Medulla oblongata (tissue), 1 donor: Measurements from ENCODE around the gene SSUH2.
A peak's percentile ranks its signal among the peaks of the same experiment; 100 is the strongest.

Source experiments
- DNase-seq: peaks from one replicate; pipeline ENCODE4 v3.0.0-alpha.2; 2015; ENCODE audit errors: extremely low spot score

Gene SSUH2

DNA sequence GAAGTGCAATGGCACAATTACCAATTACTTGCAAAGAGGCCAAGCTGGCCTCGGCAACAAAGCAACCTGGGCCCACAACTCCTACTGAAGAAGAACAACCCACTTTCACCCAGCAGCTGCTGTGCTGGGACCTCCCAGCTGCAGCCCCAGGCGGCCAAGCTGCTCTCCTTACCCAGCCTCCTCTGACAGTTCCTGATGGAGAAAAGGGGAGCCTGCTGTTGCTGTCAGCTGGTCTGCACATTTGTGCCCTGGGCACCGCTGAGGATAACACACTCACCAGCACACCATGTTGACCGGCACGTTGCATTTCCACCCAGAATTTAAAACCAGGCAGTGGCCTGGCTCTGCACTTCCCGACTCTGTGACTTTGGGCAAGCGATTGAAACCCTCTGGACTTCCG lies 33.6 kb downstream of the SSUH2 start:
- no peak for DNase-seq

DNA sequence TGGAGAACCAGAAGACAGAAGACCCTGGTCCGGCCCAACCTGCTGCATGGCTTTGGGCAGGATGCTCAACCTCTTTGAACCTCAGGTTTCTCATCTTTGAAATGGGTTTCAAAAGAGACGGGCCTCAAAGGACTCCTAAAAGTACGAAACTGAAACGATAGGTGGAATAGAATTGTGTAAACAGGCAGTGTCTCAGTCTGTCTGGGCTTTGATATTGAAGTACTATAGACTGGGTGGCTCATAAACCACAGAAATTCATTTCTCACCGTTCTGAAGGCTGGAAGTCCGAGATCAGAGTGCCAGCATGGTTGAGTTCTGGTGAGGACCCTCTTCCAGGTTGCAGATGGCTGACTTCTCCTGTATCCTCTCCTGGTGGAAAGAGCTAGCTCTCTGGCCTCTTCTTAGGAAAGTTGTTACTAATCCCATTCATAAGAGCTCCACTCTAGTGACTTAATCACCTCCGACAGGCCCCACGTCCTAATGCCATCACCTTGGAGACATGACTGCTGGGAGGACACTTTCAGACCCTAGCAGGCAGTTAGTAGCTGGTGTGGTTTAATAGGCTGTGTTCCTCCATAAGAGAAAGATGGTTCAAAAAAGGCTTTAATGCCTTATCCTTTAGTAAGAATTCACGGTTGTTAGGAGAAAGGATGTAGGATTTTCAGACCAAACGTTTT lies 35.7 kb downstream of the SSUH2 start:
- no peak for DNase-seq

DNA sequence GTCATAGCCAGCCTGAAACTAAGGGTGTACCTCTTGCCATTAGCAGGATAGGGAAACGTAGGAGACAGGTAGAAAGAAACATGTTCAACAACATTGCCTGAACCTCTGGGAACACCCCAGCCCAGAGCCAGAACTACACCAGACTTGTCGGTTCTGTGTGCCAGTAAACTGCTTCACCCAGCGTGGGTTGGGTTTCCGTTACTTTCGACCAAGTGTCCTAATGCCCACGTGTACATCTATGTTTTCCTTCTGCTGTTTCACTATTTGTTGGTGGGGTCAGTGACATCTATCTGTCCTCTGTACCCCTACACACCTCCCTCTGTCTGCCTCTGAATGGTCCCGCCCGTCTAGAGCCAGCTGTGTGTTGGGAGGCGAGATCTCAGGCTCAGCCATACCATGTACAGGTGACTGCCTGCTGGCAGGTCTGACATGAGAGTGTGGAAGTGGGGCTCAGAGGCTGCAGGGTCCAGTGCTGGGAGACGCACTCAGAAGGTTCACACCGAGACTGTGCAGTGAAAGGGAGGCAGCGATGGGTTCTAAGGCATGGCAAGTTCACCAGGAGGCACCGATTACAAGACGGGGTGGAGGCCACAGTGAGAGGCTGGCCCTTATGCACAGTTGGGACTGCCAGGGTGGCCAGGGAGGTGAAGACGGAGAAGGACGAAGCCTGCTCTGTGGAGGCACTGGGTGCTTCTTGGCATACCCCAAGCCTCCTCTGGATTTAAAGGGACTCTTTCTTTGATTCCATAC lies 36.4 kb downstream of the SSUH2 start:
- no peak for DNase-seq

DNA sequence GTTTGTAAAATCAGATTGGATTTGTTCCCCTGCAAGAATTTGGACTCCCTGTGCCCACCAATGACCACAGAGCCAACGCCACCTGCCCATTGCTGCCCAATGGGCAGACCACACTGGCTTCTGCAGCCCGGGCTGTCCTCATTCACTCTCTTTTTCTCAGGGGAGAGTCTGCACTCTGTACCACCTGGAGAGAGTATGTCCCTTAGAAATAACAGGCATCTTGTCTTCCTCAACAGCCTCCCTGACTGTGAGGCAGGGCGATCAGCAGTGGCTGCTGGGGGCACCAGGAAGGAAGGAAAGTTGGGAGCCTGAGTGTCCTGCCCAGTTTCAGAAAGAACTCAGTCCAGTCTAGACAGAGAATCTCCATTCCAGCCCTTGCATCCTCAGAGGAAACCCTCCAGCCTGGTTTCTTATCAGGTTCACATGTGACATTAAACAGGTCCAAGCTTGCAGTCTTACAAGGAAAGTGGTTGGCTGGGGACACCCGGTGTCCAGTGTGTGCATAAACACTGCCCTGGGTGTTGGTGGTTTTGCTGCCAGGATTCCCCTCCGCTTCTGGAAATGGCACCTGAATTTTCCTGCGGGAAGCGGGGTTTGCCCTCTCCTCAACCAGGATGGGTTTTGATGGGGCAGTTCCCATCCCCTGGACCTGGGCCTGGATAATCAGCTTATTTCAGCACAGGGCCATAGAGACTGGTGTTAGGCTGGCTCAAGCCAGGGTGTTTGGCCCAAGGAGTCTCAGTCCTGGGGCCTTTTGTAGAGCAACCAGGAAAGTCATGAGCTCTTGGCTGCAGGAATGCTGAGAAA lies 37.2 kb downstream of the SSUH2 start:
- peak; percentile 84 for DNase-seq

DNA sequence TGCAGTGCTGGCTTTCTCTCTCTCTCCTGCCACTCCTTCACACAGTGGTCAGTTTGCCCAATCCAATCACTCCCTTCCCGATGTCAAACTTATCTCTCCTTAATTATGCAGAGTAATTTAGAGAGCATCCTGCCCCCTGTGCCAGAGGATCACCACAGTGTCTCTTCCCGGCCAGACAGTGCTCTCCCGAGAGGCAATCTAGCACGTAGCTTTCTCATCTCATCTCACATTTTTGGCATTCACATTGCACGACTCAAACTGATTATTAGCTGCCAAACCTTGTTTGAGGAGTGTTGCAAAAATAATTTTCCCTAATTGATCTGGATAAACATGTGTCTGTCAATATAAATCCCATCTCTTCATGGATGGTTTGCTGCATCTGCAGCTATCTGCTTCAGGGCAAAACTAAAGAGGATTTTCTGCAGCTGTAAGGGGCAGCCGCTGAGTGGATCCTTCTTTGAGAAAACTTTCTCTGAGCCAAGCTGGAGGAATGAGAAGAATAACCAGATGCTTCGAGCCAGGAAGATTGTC lies 37.8 kb downstream of the SSUH2 start:
- no peak for DNase-seq

DNA sequence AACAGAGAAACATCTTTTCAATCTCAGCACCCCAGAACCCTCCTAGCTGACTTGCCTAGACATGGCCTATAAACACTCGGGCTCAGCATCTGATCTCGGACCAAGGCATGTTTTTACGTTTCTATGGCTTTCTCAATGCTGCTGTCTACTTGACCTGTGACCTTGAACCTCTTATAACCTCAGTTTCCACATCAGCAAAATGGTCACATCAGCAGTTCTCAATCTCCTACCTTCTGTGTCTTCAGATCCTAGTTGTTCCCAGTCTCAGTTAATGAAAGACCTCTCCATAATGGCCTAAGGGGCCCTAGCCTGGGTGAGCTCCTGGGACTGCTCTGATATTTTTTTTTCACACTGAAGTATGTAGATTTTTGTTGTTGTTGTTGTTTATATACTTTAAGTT lies 39.6 kb downstream of the SSUH2 start:
- no peak for DNase-seq

DNA sequence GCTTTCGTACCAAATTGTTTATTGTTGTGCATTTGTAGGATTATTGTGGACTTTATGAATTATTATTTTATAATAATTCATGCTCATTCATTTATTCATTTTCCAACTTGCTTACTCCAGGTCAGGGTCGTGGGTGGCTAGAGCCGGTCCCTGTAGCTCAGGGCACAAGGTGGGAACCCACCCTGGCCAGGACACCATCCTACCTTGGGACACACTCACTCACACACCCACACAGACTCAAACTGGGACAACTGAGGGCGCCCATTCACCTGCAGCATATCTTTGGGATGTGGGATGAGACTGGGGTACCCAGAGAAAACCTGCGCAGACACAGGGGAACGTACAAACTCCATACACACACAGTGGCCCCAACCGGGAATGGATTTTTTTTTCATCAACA lies 40.6 kb downstream of the SSUH2 start:
- no peak for DNase-seq

DNA sequence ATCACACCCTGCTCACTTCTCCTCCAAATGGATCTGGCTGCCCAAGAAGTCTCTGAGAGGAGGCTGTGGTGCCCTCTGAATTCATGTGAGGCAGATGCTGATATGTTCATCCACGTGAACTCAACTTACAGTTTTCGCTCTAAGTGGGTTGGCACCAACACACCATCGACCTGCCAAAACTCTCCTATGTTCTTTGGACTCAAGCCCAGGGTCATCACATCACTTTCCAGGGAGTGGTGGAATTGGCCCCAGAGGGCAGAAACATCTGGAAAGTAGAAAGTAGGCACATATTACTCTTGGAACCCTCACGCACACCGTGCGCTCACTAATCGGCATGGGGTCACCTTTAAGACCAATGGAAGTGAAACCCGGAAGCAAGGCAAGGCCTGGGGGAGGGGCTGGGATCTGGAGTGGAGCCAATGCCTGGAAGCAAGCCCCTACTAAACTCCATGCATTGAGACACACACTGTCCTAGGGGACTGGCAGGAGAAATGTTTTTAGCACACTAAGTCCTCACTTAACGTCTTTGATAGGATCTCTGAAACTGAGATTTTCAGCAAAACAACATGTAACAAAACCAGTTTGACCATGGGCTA lies 41.4 kb downstream of the SSUH2 start:
- DNase-seq, result no peak

DNA sequence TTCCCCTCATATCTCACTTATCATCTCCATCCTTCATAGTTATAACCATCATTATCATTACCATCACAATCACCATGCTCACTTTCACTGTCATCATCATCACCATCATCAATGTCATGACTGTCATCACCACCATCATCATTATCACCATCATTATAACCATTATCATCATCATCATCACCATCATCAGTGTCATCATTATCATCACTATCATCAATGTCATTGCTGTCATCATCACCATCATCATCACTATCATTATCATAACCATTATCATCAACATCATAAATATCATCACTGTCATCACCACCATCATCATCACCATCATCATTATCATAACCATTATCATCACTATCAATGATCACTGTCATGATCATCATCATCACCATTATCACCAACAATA lies 44.1 kb downstream of the SSUH2 start:
- no peak for DNase-seq

DNA sequence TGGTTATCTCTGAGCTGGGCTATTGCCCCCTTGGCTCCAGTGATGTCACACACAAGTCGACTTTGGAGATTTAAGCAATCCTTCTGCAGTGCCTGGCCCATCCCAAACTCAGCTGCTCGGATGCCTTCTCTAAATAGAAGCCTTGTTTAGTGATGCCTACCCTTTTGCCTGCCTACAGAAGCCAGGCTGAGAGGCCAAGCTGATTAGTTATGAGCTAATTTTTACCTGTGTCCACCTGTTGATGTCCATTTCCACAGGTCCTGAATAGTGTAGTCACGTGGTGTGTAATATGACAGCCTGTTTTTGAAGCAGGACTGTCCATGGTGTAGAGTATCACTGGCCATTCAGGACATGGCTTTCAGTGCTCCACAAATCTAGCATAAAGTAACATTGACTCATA lies 45.5 kb downstream of the SSUH2 start:
- DNase-seq, result no peak

DNA sequence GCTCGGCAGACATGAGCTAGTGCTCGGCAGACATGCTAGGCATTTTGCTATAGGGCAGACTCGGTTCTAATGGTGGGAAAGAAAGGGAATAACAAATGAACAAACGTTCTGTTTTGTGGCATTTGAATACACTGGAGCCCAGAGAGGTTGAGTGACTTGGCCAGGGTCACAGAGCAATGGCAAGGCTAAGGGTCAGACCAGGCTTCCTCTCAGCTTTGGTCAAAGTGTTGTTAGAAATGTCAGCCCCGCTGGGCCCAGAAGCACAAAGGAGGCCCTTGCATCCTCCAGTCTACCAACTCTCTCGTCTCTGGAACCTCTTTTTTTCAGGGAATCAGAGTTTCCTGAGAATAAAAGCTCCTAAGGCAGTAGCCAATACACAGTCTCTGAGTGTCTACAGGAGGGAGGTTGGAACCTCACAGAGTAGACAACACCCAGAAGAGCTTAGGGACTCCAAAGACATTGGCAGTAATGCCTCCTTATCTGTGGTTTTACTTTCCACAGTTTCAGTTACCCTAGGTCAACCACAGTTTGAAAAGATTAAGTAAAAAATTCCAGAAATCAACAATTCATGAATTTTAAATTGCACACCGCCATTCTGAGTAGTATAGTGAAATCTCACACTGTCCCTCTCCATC lies 47.3 kb downstream of the SSUH2 start:
- no peak for DNase-seq

DNA sequence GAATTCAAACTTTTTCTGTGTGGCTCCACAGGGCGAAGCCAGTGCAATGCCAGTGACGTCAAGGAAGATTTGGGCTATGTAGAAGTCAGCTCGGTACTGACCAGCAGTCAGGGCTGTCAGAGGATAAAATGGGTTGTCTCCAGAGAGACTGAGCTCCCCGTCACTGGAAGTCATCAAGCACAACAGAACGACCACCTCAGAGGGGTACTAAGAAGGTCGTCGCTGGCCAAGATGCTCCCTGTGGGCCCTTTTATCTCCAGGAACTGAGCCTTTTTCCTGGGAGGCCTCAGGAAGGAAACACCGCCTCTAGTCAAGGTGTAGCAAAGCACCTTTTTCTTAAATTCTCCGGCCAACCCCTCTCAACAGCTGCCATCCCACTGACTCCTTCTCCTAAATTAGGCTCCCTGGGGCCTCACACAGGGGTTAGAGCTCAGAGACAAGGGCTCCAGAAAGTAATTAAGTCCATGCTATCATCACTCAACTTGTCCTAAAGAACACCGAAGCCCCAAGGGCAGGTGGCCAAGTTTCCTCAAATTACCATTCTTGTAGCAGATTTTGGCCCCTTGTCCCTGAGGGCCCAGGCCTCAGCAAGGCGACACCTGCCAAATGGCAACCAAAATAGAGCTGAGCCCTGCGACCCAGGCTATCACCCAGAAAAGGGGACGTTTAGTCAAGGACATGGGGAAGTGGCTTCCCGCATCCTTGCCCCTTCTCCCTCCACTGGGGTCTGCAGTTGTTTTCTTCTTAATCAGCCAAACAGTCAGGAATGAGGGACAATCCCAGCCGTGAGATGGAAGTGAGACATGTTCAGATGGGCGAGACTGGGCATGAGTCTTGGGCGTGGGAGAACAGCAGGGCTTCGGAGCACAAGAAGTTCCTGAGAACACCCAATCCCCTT lies 48.0 kb downstream of the SSUH2 start:
- DNase-seq, result no peak

DNA sequence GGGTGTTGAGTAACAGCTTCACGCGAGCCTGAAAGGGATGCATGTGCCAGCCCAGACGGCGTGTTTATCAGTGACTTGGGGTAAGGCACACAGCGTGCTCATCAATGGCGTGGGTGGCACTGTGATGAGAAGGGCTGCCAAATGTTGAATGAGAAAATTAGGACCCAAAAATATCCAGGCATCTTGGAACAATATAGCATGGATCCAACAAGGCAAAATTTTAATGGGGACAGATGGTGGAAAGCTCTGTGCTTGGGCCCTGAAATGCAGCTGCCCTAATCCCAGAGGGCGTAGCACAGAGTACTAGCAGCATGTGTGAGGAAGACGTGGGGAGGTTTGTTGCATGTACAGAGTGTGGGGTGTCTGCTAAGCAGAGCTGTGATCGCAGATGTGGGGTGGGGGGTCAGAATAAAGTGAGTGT lies 48.9 kb downstream of the SSUH2 start:
- no peak for DNase-seq

DNA sequence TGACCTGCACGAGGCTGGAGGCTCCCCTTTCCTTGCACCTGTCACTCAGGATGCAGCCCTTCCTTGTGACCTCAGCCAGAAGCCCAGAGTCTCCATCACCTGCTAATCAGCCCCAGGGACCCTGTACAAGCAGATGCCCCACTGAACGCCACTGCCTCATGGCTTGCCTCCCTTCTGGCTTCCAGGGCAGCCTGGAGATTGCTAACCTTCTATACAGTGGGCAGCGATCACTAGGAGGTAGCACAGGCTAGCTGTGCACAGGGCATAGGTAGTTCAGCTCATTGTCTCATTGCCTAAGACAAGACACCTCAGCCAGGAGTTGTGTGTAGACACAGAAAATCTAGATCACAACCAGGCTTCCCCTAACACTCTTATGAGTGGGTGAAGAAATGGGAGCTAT lies 49.3 kb downstream of the SSUH2 start:
- DNase-seq, result no peak

DNA sequence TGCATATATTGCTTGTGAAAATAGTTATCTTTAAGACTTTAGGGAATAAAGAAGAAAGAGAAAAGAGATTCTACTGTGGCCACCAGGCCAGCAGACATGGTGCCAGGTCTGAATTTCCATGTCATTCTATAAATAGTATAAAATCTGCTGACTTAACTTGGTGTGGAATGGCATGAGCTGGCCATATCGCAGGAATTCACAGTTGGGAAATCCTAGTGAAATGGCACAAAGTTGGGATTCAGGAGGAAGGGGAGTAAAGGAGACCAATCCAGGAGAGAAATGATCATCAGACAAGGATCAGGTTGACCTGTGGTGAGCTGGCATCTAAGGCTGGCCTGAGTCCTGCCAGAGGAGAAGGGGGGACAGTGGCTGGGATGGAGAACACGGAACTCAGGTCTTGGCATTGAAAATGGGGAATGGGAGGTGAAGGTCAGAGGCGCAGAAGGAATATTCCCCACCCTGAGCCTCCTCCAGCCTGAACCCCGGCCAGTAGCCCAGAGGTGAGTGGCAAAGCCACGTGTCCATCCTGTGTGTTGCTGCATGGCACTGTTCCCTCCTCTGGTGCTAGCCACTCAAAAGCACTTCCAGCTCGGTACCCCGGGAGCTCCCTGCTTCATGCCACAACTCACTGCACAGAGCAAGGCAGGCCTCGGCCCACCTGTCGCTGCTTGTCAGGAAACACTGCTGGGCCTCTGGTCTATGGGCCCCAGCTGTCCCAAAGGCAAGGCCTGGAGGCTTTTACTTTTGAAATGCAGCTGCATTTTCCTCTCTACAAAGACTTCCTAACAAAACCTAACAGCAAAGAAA lies 51.4 kb downstream of the SSUH2 start:
- no peak for DNase-seq

DNA sequence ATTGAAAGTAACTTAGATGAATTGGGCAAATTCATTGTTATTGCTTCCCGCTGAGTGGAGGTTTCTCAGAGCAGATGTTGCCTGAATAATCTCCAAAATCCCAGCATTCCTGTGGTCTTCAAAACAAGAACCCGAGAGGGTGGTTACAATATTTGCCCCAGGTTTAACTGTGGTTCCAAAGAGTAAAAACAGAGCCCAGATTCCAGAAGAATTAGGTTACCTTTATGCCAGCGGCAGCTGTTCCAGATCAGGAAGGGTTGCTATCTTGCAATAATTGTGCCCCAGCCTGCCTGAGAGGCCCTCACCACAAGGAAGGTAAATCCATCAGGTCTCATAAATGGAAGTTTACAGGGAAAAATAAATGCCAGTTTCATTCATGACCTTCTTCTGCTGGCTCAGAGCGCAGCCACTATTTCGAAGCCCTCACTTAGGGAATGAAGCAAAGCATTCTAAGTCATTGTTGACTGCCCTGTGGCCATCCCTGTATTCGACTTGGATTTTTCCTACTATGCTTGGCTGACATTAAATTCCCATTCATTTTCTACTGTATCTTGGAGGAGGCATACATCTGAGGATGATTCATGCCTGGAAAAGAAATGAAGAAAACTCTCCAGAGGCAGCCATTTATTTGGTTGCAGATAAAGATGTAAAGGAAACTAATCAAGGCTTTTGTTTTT lies 54.6 kb downstream of the SSUH2 start:
- no peak for DNase-seq

DNA sequence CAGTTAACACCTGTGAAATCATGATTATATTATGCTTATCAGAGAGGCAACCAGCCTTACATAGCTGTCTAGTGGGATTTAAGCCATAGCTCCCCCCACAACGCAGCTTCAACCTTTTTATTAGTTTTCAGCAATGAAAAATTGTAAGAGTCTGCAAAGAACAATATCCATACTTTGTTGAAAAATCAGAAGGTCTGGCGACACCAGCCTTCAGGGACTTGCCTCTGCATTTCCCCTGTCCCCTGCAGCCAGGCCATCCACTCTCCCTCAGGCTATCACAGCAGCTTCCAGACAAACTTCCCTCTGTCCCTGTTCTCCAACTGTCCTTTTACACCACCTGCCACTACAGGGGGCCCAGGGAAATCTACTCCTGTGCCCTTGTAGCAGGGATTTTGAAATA lies 59.9 kb downstream of the SSUH2 start:
- DNase-seq, result no peak

DNA sequence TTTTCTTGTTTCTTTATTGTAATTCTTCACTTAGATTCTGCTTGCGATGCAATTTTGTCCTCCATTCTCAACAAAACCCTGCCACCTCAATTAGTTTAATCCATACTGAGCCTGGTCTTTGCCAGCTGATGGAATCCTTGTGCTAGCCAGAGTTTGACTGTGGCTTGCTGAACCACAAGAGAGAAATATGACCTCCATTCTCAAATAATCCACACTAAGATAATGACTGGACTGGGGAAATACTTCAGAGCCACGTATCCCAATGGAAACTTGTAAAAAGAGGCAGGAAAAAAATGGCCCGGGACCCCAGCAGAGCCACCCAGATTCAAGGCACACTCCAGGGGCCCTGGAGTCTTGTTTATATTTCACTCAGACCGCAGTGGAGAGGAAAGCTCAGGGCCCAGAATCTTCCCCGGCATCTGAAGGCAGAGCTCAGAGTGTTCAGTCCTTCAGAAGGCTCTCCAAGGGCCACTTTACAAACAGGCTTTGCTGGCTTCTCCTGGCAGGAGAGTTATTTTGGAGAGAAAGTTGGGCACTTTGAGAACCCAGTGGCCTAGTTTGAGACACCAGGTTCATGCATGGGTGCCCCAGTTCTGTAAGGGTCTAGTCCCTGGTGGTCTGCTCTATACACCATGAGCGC lies 62.7 kb downstream of the SSUH2 start:
- DNase-seq, result no peak

DNA sequence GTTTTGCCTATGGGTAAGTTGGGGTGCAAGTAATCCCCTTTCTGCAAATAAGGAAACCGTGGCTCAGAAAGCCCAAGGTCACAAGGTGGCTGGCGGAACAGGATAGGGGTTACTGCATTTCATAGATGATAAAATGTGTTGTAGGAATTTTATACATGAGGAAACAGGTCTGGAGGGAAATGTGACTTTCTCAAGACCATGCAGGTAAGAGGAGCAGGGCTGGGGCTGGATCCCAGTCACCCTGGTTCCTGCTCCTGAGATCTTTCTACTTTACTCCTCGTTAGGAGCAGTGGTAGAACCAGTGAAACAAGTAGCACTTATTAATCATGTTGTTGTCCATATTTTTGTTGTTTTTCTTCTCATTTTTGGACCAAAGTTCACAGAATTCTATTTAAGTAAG lies 63.2 kb downstream of the SSUH2 start:
- no peak for DNase-seq
